Left lung (tissue), 10 donors: ENCODE results near the gene PSMA5. TPM values are rescaled to one million over a fixed set of nuclear protein-coding genes. Genes with fewer than 3 reads are reported as not detected.

Source experiments
- ATAC-seq: fragments of 200-7000 bp; cut with Tn5 transposase; one replicate; pipeline ENCODE4 v1.9.1; 2020; ENCODE audit warnings: moderate library complexity
- DNase-seq, 4 donors: peaks; one replicate each; pipeline ENCODE4 v3.0.0-alpha.2; 2013 to 2020
- H3K27ac ChIP-seq, 2 donors: fragments of 200-600 bp; sonication (generic) in 1 of 2; one replicate each; pipeline versions ENCODE4 v1.5.0 to v1.8.0; 2020 to 2021
- H3K27me3 ChIP-seq, 2 donors: fragments of 200-600 bp; sonication (generic) in 1 of 2; one replicate each; pipeline versions ENCODE4 v1.5.0 to v1.8.0; 2020 to 2021
- H3K36me3 ChIP-seq, 2 donors: fragments of 200-600 bp; sonication (generic) in 1 of 2; one replicate each; pipeline versions ENCODE4 v1.5.0 to v1.8.0; 2020 to 2021
- H3K4me1 ChIP-seq, 2 donors: fragments of 200-600 bp; one replicate each; pipeline ENCODE4 v1.8.0; 2021
- H3K4me3 ChIP-seq, 2 donors: fragments of 200-600 bp; sonication (generic) in 1 of 2; one replicate each; pipeline versions ENCODE4 v1.5.0 to v1.8.0; 2020 to 2021; ENCODE audit warnings: mild to moderate bottlenecking in 1 of 2
- H3K9me3 ChIP-seq, 2 donors: fragments of 200-600 bp; sonication (generic) in 1 of 2; one replicate each; pipeline versions ENCODE4 v1.5.0 to v1.8.0; 2020 to 2021
- intact Hi-C, 2 donors: fragments of 100-400 bp; cut with DNase I; formaldehyde crosslinking; loops; one replicate each; pipeline versions ENCODE4 v1.11.2 to v1.14.2; 2022
- polyA plus RNA-seq, 6 donors: library from polyadenylated mRNA; unstranded; fragments of 120-200 nt; gene quantifications; one replicate each; pipeline ENCODE4 v1.2.1, GENCODE V29; 2013; ENCODE audit not compliant: insufficient read length in 6 of 6
- total RNA-seq, 2 donors: library from RNA; stranded (reverse); fragmentation: NEBNext Ultra II Directional; extraction: Animal tissue kit (Norgen Biotek cat#: 25700); gene quantifications; one replicate each; pipeline ENCODE4 v1.2.1, GENCODE V29; 2021
- TF ChIP-seq, protein P1 (sequence below), 2 donors: fragments of 200-600 bp; sonication (generic) in 1 of 2; IDR thresholded peaks; one replicate each; pipeline versions ENCODE4 v1.5.0 to v1.8.0; 2021; ENCODE audit warnings: antibody characterized with exemption in 2 of 2
- donor health status: DM: no; HTN: yes; CAD: no.
- donor health status: DM: no; HTN: no; CAD: no.

PSMA5 gene
- total and polyA plus RNA-seq, 8 donors, result 62.2 to 94.7 (median 88.3) TPM

DNA sequence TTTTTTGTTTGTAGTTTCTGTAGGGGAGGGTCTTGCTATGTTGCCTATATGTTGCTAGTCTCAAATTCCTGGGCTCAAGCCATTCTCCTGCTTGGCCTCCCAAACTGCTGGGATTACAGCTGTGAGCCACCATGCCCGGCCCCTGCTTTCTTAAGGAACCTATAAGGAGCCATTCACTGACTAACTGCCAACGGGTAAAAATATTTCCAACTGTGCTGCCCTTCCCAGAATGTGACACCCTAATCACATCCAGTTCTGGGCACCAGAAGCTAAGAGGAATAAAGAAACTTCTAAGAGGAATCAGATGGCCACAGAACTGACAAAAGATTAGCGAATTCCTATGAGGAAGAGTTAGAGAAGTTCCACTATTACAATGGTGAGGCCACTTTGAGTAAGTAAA lies 46.5 kb upstream of the PSMA5 start:
- Histone ChIP-seq H3K27ac (no peak overlapping the region), H3K4me1 (no peaks in the 10 kb centered on the region), H3K36me3 (no peaks in the 10 kb centered on the region), H3K4me3 (no peak overlapping the region), H3K27me3 (peaks cover 0 to 63% of the 10 kb centered on the region in 2 donors), H3K9me3 (no peaks in the 10 kb centered on the region)
- DNase-seq, result no peak
- intact Hi-C loops, result no loop called here
- no peak for ATAC-seq
- TF ChIP-seq, protein P1, sequence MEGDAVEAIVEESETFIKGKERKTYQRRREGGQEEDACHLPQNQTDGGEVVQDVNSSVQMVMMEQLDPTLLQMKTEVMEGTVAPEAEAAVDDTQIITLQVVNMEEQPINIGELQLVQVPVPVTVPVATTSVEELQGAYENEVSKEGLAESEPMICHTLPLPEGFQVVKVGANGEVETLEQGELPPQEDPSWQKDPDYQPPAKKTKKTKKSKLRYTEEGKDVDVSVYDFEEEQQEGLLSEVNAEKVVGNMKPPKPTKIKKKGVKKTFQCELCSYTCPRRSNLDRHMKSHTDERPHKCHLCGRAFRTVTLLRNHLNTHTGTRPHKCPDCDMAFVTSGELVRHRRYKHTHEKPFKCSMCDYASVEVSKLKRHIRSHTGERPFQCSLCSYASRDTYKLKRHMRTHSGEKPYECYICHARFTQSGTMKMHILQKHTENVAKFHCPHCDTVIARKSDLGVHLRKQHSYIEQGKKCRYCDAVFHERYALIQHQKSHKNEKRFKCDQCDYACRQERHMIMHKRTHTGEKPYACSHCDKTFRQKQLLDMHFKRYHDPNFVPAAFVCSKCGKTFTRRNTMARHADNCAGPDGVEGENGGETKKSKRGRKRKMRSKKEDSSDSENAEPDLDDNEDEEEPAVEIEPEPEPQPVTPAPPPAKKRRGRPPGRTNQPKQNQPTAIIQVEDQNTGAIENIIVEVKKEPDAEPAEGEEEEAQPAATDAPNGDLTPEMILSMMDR (IDR thresholded peaks at IDR 0.05), result no peak

DNA sequence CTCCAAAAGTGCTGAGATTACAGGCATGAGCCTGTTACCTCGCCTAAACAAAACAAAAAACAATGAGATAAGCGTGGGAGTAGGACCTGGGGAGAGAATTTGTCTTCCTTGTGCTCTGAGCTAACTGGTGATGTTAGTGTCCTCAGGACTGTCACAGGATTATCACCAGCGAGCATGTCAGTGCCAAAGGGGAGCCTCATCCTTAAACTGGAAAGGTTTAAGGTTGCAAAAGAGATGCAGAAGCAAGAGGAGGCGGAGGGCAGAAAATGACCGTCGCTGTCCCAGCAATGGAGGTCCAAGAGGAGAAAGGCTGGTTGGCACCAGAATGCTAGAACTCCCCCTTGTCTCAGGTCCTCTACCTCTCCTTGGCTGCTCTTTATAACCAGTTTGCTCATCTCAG lies 44.0 kb upstream of the PSMA5 start:
- TF ChIP-seq, protein P1 (IDR thresholded peaks at IDR 0.05), result no peak
- intact Hi-C loops, result no loop called here
- no peak for DNase-seq
- Histone ChIP-seq H3K27ac (no peak overlapping the region), H3K9me3 (no peaks in the 10 kb centered on the region), H3K36me3 (no peaks in the 10 kb centered on the region), H3K27me3 (peaks cover 12 to 81% of the 10 kb centered on the region in 2 donors), H3K4me1 (peaks cover 3 to 15% of the 10 kb centered on the region in 2 donors), H3K4me3 (no peak overlapping the region)
- ATAC-seq, result no peak

DNA sequence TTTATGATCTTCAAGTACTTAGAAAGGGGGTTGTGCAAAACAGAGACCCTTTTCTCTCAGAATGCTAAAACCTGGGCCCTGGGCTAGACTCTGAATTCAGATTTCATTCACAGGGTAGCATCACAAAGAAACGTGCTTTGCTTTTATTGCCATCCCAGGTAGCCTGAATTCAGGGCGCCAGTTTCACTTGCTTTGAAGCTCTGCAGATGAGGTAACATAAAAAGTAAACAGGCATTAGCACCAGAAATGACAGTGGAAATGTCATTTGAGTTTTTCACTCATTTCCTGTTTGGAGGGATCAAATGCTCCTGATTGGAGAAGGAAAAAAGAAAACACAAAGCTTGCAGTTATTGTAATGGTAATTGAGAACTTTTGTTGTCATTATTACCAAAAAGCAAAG lies 42.7 kb upstream of the PSMA5 start:
- H3K4me1 ChIP-seq, result peaks cover 3 to 15% of the 10 kb centered on the region in 2 donors
- H3K27me3 ChIP-seq, result peaks cover 22 to 94% of the 10 kb centered on the region in 2 donors
- no peak for ATAC-seq
- H3K36me3 ChIP-seq, result no peaks in the 10 kb centered on the region
- H3K9me3 ChIP-seq, result no peaks in the 10 kb centered on the region
- no peak overlapping the region for H3K27ac ChIP-seq
- DNase-seq, result no peak
- H3K4me3 ChIP-seq, result no peak overlapping the region
- TF ChIP-seq, protein P1 (IDR thresholded peaks at IDR 0.05), result no peak
- intact Hi-C loops, result no loop called here

DNA sequence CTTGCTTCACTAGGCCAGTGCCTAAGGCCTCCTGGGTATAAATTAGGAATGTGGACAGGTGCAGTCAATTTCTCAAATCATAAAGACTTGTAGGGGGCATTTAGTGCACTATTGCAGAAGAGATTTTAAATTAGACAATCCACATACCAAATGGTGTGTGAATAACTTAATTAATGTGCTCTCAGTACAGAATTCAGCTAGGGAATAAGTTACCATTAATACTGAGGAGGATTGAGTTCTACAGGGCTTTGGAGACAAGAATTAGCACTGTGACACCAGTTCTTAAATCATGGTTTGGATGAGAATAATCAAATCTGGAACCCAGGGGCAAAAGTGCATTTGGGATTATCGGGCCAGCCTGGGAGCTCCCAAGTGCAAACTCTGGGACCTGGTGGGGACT lies 41.8 kb upstream of the PSMA5 start:
- TF ChIP-seq, protein P1 (IDR thresholded peaks at IDR 0.05), result no peak
- H3K4me1 ChIP-seq, result peaks cover 3 to 15% of the 10 kb centered on the region in 2 donors
- no peak overlapping the region for H3K27ac ChIP-seq
- no peak overlapping the region for H3K4me3 ChIP-seq
- H3K27me3 ChIP-seq, result peaks cover 27 to 98% of the 10 kb centered on the region in 2 donors
- ATAC-seq (no peak), DNase-seq (no peak)
- intact Hi-C loops, result no loop called here
- H3K36me3 ChIP-seq, result no peaks in the 10 kb centered on the region
- no peaks in the 10 kb centered on the region for H3K9me3 ChIP-seq

DNA sequence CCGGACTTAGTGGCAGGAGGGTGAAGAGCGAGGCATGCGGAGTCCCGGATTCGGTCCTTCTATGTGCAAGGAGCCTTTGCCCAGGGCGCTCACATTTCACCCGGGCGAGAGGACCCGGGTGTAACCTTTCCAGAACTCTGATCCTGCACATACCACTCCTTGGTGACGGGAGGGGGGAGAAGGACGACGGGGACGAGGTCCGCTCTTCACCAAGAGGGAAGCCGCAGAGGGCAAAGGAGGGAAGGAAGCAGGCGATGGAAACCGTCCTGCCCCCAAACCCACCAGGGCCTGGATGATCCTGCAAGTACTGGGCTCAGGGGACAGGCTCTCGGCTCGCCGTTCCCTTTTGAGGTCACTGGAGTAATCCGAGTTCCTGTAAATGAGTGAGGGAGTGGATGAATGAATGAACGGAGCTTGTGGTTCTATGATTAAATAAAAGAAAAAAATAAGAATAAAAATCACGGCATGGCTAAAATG lies 41.1 kb upstream of the PSMA5 start:
- Histone ChIP-seq H3K27ac (no peak overlapping the region), H3K4me1 (peaks cover 3 to 15% of the 10 kb centered on the region in 2 donors), H3K27me3 (peaks cover 27 to 98% of the 10 kb centered on the region in 2 donors), H3K36me3 (no peaks in the 10 kb centered on the region), H3K4me3 (peak overlapping the region in 1 of 2 donors; percentile 51), H3K9me3 (no peaks in the 10 kb centered on the region)
- DNase-seq, result no peak
- intact Hi-C loops, result no loop called here
- ATAC-seq, result peak; percentile 15
- TF ChIP-seq, protein P1 (IDR thresholded peaks at IDR 0.05), result no peak
